DLD1 (cell line): ENCODE results near the gene ESR1.
"Not testable (repeated sequence)": the region's sequence is repeated elsewhere in the genome, so short reads cannot be mapped to it uniquely, and the experiment has no call there.

Source experiments
- in situ Hi-C: cut with HindIII; loops from 2 replicates; pipeline ENCODE4 v1.10.0; 2017; ENCODE audit warnings: low sequenced_read_pairs

ESR1 gene

DNA sequence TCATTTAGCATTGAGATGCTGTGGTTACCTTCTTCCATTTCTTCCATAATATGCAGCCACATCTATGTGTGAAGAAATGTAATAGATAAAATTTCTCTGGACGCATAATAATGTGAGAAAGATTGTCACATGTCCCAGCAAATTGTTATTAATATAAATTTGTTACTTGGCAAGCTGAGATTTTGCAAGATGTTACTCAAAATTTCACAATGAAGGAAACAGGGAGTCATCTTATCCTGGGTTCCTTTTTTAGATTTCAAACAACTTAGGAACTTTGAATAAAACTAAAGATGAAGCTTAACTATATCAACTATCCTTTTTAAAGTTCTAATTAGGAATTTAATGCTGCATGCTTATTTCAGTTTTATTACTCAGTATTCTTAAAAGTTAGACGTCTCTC, 3.6 kb downstream of the ESR1 start:
- in situ Hi-C loops: no loop called here

DNA sequence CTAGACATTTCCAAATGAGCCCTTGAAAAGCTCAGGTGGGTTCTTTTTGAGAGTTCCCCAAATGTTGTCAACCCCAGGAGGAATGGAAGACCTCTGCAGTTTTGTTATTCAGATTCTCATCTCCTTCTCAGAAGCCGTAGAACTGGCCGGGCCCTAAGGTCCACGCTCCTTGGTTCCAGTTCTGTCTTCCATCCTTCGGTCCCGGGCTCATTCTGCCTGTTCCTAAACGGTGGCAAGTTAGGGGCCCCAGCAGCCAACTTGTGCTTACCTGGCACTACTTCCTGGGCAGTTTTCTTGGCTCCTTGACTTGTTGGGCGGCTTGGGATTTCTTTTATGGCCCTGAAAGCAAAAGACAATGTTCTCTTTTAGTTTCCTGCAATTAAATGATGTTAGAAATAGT, 6.4 kb downstream of the ESR1 start:
- in situ Hi-C loops: no loop called here

- in situ Hi-C loops: no loop called here
Observed at GRCh38 chr6:151814614-151815013, 7.1 kb downstream of the ESR1 start.

DNA sequence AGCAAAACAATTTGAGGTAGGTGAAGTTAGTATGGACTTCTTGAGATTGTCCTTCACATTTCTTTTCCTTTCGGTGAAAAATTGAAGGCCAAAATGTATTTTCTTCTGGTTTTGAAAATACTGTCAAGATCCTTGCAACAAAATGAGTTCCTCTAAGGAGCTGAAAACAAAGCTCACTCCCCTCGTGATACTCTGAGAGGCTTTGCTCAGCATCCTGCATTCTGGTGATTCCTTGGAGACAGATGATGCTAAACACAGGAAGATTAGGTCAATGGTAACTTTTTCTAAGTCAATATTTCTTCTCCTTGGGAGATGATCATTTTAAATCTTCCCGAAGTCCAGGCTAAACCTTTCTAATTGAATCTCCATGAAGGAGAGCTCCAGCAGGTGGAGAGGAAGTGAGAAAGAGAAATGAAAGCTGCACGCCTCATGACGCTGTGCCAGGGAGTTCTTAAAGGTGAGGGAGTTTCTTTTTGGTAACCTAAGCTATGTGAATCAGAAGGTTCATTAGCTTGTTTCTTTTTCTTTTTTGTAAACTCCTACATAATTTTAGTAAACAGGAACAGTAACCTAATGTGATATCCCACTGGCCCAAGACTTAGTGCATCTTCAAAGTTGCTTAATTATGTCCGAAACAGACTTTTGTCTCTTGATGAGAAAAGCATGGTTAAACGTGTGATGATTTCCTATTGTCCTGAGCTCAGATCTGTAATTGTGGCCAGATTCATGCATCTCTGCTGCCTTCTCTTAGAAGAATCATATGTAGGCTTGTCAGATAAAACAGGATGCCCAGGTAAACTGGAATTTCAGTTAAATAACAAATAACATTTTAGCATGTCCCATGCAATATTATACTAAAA, 15.0 kb downstream of the ESR1 start:
- in situ Hi-C loops: no loop called here

DNA sequence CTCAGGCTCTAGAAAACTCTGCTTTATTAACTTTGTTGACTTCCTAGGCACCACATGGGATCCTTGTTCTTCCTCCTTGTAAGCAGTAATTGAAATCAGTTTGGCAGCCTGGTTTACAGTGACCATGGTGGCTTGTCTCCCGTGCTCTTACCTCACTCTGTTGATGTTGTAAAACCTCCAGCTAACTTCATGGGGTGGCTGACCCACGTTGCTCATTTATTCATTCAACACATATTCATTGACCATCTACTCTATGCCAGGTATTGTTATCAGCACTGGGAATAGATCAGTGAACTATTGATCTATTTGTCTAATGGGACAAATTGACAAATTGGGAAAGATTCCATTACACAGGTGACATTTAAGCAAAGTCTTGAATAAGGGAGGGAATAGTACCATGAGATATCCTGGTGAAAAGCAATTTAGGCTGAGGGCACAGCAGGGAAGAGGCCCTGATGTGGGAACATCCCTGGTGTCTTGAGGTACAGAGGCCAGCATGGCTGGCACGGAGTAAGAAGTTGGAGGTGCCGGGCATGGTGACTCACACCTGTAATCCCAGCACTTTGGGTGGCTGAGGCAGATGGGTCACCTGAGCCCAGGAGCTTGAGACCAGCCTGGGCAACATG, 19.1 kb downstream of the ESR1 start:
- in situ Hi-C loops: no loop called here

GRCh38 chr6:151832710-151833109, 25.2 kb downstream of the ESR1 start:
- in situ Hi-C loops: no loop called here

GRCh38 chr6:151835396-151835795, 27.9 kb downstream of the ESR1 start:
- in situ Hi-C loops: no loop called here

GRCh38 chr6:151837223-151837622, 29.7 kb downstream of the ESR1 start:
- in situ Hi-C loops: no loop called here

DNA sequence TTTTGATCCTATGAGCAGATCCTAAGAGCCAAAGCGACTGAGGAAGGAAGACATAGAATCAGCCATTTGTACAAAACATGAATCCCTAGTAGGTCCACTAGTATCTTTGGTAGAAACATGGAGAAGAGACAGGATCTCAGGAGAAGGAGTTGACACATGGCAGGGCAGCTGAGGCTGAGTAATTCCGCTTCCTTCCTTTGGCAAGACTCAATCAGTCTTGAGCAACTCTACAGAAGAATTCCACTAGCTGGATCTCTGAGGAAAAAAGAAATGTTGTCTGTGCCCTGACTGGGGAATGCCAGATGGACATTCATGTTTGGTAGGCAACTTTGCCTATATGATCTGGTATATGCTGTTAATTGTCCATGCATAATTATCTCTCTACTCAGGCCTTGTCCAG, 35.3 kb downstream of the ESR1 start:
- in situ Hi-C loops: no loop called here

DNA sequence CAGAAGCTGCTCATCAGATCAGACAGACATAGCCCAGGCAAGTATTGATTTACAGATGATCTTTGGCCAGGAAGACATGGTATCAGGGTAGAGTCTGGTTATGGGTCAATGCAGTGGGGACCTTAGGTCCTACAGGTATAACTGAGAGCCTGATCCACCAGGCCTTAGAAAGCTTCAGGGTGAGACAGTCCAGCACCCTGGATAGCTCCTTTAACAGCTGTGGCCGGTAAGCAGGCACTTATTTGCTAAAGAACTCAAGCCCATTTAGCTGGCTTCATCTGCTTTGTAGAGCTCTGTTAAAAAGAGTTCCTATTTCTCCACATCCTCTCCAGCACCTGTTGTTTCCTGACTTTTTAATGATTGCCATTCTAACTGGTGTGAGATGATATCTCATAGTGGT, 39.6 kb downstream of the ESR1 start:
- in situ Hi-C loops: no loop called here

DNA sequence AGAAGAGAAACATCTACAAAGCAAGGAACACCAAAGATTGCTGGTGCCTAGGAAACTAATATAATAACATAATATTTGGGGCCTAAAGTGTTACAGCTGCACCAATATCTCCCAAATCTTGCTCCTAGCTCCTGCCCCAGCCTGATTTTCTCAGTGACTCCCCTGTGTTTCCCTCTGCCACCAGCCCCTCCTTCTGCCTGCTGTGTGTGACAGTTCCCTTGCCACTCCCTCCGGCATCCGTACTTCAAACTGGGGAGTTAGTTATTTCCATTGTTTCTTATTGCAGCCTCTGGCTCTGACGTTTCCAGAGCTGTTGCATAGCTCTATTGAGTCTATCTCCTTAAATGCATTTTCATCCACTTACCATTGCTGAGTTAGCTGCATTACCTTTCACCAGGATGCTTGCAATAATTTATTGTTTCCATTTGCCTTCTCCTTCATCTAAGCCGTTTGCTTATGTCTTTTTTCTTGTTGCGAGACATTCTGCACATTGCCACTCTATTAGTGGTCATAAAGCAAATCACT, 43.1 kb downstream of the ESR1 start:
- in situ Hi-C loops: no loop called here

DNA sequence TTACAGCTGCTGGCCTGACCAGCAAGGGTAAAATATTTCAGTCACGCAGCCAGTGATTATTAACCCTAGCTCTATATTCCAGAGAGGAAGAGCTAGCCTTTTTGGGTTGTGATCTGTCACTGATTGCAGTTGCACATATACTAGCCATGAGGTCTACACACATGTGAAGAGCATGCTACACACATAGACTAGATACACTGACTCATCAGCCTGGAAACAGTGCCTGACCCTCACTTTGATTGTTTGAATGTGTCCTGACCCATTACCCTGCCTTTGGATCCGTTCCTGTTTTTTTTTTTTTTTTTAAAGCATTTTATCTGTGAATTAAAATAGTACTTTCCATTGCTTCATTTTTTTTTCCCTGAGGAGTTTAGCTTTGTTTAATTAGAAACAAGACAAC, 50.8 kb downstream of the ESR1 start:
- in situ Hi-C loops: no loop called here

DNA sequence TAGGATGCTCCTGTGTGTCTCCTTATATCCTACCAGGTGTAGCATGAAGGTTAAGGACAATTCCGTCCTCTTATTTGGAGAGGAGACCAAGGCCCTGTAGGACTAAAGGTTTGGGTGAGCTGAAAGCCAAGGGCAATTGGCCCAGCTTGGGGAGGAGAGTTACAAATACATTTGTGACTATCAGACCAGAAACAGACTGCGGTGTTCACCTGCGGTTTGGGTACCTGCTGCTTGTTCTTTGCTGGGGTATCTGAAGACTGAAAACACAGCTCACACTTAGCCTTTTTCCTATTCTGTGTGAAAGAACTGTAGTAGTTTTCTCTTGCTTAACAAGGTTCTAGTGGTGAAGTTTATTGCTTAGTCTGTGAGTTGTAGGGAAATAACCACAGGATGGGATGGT, 55.0 kb downstream of the ESR1 start:
- in situ Hi-C loops: no loop called here

DNA sequence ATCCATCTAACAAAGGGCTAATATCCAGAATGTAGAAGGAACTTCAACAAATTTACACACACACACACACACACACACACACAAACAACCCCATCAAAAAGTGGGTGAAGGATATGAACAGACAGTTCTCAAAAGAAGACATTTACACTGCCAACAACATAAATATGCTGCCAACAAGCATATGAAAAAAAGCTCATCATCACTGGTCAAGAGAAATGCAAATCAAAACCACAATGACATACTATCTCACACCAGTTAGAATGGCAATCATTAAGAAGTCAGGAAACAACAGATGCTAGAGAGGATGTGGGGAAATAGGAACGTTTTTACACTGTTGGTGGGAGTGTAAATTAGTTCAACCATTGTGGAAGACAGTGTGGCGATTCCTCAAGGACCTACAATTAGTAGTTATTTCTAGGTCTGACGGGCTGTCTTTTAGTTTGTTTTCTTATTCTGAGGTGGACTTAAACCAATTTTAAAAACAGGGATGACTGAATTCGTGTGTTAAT, 59.9 kb downstream of the ESR1 start:
- in situ Hi-C loops: not testable (repeated sequence)

DNA sequence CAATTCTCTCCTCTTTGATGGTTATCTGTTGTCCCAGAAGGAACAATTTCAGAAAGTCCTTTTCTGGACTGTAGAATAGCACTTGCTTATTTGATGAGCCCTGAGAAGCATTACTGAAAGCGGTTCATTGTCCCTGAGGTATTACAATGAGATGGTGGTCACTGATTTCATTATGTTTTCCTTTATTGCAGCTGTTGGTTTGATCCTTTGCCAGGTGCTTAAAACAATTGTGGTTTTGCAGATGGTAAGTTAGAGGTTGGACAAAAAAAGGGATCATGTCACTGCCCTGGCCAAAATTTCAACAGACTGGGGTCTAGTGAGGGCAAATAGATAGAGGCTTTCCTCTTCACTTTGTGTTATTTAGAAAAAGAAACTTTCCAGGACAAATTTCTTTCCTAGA, 61.9 kb downstream of the ESR1 start:
- in situ Hi-C loops: no loop called here

- in situ Hi-C loops: no loop called here
Observed at GRCh38 chr6:151869787-151870186, 62.3 kb downstream of the ESR1 start.

DNA sequence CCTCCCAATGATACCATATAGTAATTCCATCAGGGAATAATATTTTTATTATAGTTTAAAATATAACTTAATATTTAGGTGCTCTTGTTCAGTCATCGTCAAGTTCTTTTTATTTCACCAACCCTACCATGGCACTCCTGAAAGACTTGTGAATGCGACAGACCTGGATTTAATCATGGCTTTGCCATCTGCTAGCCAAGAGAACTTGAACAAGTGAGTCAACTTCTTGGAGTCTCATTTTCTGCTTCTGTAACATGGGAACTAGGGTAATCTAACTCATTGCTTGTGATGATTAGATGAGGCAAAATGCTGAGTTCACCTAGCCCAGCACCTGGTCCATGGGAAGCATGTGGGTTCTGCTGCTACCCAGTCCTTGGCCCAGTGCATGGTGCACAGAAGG, 62.9 kb downstream of the ESR1 start:
- in situ Hi-C loops: no loop called here

DNA sequence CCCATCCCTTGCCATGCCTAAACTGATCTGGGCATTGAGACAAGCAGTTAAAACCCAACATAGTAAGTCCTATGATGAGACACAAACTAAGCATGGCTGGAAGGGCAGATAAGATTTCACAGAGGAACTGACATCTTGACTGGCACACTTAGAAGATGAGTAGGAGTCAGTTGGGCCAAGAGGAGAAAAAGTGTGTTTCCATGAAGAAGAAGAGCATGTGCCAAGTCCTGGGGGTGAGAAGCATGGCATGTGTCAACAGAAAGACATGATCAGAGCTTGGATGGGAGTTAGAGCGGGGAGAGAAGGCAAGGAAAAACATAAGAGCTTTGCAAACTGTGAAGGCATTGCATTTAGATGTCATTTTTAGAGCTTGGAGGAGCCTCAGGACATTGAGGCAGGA, 68.0 kb downstream of the ESR1 start:
- in situ Hi-C loops: no loop called here

GRCh38 chr6:151876122-151876521, 68.6 kb downstream of the ESR1 start:
- in situ Hi-C loops: no loop called here

- in situ Hi-C loops: no loop called here
Observed at GRCh38 chr6:151877458-151877857, 70.0 kb downstream of the ESR1 start.

GRCh38 chr6:151881231-151881630, 73.7 kb downstream of the ESR1 start:
- in situ Hi-C loops: no loop called here

DNA sequence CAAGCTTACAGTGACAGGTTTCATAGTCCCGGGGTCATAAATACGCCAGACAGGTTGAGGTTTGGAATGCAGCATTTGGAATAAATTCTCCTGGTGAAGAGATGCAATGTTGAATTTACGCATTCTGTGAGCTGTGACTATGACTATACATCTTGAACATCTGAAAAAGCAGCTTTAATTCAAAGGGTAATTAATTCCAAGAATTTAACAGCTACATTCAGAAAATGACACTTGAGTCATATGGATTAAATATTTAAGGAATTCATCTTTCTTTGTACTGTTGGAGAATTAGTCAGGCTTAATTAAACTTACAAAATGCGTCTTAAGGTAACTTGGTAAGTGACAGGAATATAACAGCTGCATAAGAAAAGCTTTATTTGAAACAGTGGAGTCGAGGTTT, 74.7 kb downstream of the ESR1 start:
- in situ Hi-C loops: no loop called here
